VCaP (cell line): Measurements from ENCODE around the gene INTS4.
"Not testable (repeated sequence)": the region's sequence is repeated elsewhere in the genome, so short reads cannot be mapped to it uniquely, and the experiment has no call there.

Experiments
- H3K27ac ChIP-seq: fragments of 450-650 bp; 2 replicates; pipeline ENCODE4 v1.5.1; 2017
- TF ChIP-seq, protein P1 (sequence below): fragments of 450-650 bp; conservative IDR thresholded peaks from 2 replicates; pipeline ENCODE4 v1.5.1; 2017; ENCODE audit warnings: mild to moderate bottlenecking, moderate library complexity

The INTS4 gene

DNA sequence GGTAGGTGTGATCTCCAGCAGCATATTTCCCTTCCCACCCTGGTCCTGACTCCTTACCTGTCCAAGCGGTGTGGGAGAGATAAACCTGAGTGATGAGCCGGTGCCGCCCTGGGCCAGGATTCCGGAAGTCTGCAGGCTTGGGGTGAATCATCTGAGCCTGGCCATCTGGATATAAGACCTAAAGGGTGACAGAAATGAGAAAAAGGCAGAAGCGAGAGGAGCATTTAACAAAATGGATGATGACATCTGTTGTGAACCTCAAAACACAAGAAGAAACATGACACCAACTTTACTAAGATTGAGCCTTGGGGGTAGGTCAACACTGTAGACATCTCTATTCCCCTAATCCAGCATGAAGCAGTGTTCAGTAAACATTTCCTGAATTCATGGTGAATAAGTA is 110.7 kb downstream of the INTS4 start:
- H3K27ac ChIP-seq: no peak overlapping the region

DNA sequence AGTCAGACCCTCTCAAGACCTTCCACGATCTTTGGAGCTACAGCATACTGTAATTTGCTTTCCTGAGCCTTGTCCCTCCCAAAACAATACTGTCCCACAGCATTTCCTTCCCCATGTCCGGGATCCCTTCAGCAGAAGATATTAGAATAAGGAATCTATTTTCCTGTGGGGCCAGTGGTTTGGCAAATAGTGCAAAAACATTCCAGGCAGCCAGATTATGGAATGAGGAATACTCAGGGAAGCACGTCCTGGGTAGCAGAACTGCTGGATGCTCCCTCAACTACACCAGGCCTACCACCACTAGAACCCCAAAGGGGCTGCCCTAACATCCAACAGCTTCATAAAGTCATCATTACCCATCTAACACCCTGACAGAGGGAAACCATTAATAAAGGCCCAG is 112.1 kb downstream of the INTS4 start:
- H3K27ac ChIP-seq: no peak overlapping the region
- TF ChIP-seq, protein P1, sequence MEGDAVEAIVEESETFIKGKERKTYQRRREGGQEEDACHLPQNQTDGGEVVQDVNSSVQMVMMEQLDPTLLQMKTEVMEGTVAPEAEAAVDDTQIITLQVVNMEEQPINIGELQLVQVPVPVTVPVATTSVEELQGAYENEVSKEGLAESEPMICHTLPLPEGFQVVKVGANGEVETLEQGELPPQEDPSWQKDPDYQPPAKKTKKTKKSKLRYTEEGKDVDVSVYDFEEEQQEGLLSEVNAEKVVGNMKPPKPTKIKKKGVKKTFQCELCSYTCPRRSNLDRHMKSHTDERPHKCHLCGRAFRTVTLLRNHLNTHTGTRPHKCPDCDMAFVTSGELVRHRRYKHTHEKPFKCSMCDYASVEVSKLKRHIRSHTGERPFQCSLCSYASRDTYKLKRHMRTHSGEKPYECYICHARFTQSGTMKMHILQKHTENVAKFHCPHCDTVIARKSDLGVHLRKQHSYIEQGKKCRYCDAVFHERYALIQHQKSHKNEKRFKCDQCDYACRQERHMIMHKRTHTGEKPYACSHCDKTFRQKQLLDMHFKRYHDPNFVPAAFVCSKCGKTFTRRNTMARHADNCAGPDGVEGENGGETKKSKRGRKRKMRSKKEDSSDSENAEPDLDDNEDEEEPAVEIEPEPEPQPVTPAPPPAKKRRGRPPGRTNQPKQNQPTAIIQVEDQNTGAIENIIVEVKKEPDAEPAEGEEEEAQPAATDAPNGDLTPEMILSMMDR: no peak

More for the DNA sequence above, 110.7 kb downstream of the INTS4 start:
- TF ChIP-seq, protein P1: no peak

DNA sequence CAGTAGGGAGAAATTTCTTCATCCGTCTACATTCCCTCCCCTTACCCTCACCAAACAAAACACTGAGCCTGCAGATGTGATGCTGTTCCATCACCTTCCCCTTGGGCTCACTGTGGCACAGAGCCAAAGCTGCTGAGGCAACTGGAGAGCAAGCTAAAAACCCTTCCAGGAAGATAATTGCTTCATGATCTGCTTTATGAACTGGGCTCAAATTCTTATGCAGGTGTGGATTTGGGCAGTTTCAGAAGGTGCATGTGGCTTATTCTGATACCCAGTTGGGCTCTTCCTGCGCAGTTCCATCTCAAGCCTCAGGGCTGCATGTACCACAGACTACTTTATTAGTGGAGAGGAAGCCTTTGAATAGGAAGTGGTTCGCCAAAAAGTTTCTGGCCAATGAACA is 115.2 kb downstream of the INTS4 start:
- TF ChIP-seq, protein P1: no peak
- H3K27ac ChIP-seq: no peak overlapping the region

DNA sequence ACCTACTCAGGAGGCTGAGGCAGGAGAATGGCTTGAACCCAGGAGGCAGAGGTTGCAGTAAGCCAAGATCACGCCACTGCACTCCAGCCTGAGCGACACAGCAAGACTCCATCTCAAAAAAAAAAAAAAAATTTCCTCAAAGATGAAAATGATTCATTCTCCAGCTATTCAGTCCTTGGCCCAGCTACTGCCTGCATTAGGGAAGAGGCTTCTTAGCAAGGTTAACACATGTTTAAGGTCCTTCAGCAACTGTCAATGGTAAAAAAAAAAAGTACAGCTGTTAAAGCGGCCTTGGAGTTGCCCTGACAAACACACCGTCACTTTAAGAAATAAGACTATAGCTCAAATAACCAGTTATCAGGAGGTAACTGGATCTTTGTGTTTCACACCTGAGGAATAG is 116.2 kb downstream of the INTS4 start:
- not testable (repeated sequence) for H3K27ac ChIP-seq

DNA sequence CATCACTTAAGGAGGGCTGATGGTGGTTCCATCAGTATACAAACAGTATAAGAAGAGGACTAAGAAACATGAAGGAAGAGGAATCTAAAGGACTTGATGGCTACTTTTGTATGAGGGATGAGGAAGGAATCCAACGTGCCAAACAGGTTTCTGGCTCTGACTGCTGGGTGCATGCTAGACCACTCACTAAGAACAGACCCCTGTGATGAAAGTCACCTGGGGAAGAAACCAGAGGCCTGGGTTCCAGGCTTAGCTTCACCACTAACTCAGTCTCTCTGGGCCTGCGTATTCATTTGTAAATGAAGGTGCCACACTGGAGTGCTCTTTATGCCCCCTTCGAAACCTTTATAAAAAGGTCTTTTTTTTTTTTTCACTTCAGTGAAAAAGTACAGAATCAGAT is 118.4 kb downstream of the INTS4 start:
- no peak overlapping the region for H3K27ac ChIP-seq
- TF ChIP-seq, protein P1: no peak

DNA sequence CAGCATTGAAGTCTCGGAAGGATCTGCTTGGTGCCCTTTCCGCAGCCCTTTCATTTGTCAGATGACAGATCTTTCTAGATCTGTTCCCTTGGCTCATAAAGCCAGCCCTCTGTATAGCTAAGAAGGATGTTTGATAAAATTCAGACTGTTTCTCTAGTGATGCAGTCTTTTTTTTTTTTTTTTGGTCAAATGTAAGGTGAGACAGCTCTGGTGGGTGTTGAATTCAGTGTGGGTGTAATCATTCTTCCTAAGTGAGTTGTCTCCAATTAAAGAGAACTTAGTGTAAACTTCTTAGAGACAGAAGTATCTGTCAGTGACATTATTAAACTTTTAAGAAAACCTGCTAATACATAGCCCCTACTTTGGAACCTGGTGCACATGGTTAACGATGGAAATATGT is 120.3 kb downstream of the INTS4 start:
- TF ChIP-seq, protein P1: no peak
- H3K27ac ChIP-seq: no peak overlapping the region

DNA sequence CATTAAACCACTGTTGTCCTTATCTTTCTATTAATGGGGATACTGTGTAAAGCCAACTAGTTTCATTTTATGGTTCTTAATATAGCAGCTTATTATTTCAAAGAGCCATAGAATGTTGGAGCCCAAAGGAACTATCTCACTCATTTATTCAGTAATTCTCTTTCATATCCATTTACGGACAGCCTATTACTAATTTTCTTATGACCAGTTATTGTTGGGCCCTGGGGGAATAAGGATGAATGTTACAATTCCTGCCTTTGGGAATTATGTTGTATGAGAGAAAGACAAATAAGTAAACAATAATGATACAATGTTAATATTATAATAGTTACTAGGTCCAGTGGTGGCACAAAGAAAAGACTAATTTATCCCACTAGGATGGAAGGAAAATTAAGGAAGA is 121.1 kb downstream of the INTS4 start:
- TF ChIP-seq, protein P1: no peak
- no peak overlapping the region for H3K27ac ChIP-seq

DNA sequence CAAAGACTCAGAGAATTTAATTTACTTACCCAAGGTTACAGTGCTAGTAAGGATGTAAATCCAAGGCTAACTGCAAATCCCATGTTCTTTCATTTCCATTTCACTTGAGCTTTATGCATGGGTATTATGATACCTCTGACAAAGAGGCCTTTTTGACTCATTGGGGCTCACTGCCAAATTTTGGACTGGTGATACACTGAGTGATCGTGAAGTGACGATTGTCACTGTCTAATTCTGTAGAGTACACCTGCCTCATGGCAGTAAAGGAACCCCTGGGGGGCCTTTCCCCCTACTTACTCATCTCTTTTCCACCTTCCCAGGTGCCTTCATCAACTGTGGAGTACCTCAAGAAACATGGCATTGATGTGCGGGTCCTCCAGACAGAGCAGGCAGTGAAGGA is 122.6 kb downstream of the INTS4 start:
- TF ChIP-seq, protein P1: no peak
- H3K27ac ChIP-seq: no peak overlapping the region
